H1 (cell line): ENCODE data around the gene PATJ. TPM values are rescaled to one million over a fixed set of nuclear protein-coding genes. Genes with fewer than 3 reads are reported as not detected.

ENCODE experiments used
- CTCF ChIA-PET: fragments of 300-600 bp; sonication (Branson Sonifier 250); formaldehyde crosslinking; loops from one replicate; lab custom pipeline; 2021; ENCODE audit not compliant: partially characterized antibody; lab: Charles Lee
- POLR2A ChIA-PET: fragments of 300-600 bp; sonication (Branson Sonifier 250); formaldehyde crosslinking; loops from one replicate; lab custom pipeline; 2021; ENCODE audit warnings: inconsistent platforms; ENCODE audit not compliant: partially characterized antibody; lab: Charles Lee
- DNase-seq, 2 experiments: peaks; one replicate each; pipeline versions ENCODE4 v3.0.0 to v3.0.0-alpha.2; 2010 to 2022; ENCODE audit warnings: low spot score in 2 of 2, low read depth in 1 of 2, mixed read lengths in 1 of 2
- FAIRE-seq: peaks from 2 replicates; lab custom pipeline; 2011; peaks lifted over from hg19 to GRCh38; lab: Jason Lieb, UNC
- H2AFZ ChIP-seq: 2 replicates; pipeline ENCODE4 v1.8.1; 2012; ENCODE audit warnings: low read length, inconsistent platforms
- H2AK5ac ChIP-seq: 2 replicates; pipeline ENCODE4 v1.6.1; 2013; ENCODE audit warnings: low read depth, low read length
- H2BK120ac ChIP-seq: replicated peaks from 2 replicates; pipeline ENCODE3; 2013; ENCODE audit warnings: low read depth, low read length, inconsistent platforms
- H2BK12ac ChIP-seq: 2 replicates; pipeline ENCODE4 v1.6.1; 2013; ENCODE audit warnings: low read depth, low read length
- H2BK15ac ChIP-seq: 2 replicates; pipeline ENCODE4 v1.6.1; 2013; ENCODE audit warnings: low read length
- H2BK20ac ChIP-seq: 2 replicates; pipeline ENCODE4 v1.6.1; 2013; ENCODE audit warnings: low read length
- H2BK5ac ChIP-seq: 2 replicates; pipeline ENCODE4 v1.6.1; 2013; ENCODE audit warnings: low read depth, low read length
- H3K14ac ChIP-seq: 2 replicates; pipeline ENCODE4 v1.6.1; 2013; ENCODE audit warnings: inconsistent platforms; ENCODE audit not compliant: insufficient read length
- H3K18ac ChIP-seq: 2 replicates; pipeline ENCODE4 v1.6.1; 2013; ENCODE audit warnings: low read length; ENCODE audit errors: extremely low read depth
- H3K23ac ChIP-seq: 2 replicates; pipeline ENCODE4 v1.6.1; 2013; ENCODE audit warnings: inconsistent platforms; ENCODE audit not compliant: insufficient read length
- H3K23me2 ChIP-seq: 2 replicates; pipeline ENCODE4 v1.6.1; 2013; ENCODE audit warnings: low read depth, low read length
- H3K27ac ChIP-seq: 2 replicates; pipeline ENCODE4 v1.6.1; 2011; ENCODE audit warnings: low read depth, low read length, inconsistent platforms
- H3K27me3 ChIP-seq, 4 experiments: replicated peaks in 1 of 4; 1 replicate in 1 of 4; 2 replicates in 3 of 4; pipeline versions ENCODE4 v1.6.1 to v1.8.1; 2011 to 2013; ENCODE audit warnings: low read length in 3 of 4, mild to moderate bottlenecking in 3 of 4, inconsistent platforms in 2 of 4, mixed read lengths in 2 of 4, moderate library complexity in 1 of 4; ENCODE audit not compliant: control insufficient read depth in 3 of 4, insufficient read depth in 3 of 4; ENCODE audit errors: extremely low read depth in 1 of 4
- H3K36me3 ChIP-seq, 4 experiments: 2 replicates each; pipeline versions ENCODE4 v1.6.1 to v1.8.1; 2011 to 2013; ENCODE audit warnings: mild to moderate bottlenecking in 4 of 4, low read length in 3 of 4, moderate library complexity in 2 of 4, control low read depth in 1 of 4, inconsistent platforms in 1 of 4; ENCODE audit not compliant: insufficient read depth in 4 of 4, control insufficient read depth in 2 of 4
- H3K4ac ChIP-seq: replicated peaks from 2 replicates; pipeline ENCODE3; 2013; ENCODE audit warnings: low read length, low read depth, mixed read lengths, inconsistent platforms; ENCODE audit not compliant: insufficient read length
- H3K4me1 ChIP-seq, 4 experiments: replicated peaks in 1 of 4; 1 replicate in 1 of 4; 2 replicates in 3 of 4; pipeline versions ENCODE4 v1.6.1 to v1.8.1; 2011 to 2013; ENCODE audit warnings: low read length in 3 of 4, inconsistent platforms in 2 of 4, mixed read lengths in 1 of 4; ENCODE audit not compliant: insufficient read depth in 4 of 4, control insufficient read depth in 3 of 4
- H3K4me2 ChIP-seq, 2 experiments: 2 replicates each; pipeline versions ENCODE4 v1.6.1 to v1.8.1; 2011 to 2013; ENCODE audit warnings: low read depth in 2 of 2, low read length in 2 of 2, control low read depth in 1 of 2, inconsistent platforms in 1 of 2, mild to moderate bottlenecking in 1 of 2; ENCODE audit not compliant: insufficient read depth in 1 of 2
- H3K4me3 ChIP-seq, 4 experiments: fragments of 200-600, 300-600 bp in 1 of 4; sonication (generic), shearing (Covaris generic), sonication (Bioruptor Twin) in 1 of 4; 2 replicates each; pipeline versions ENCODE4 v1.5.1 to v1.8.1; 2011 to 2016; ENCODE audit warnings: low read length in 4 of 4, low read depth in 3 of 4, control low read depth in 2 of 4, inconsistent platforms in 2 of 4, mild to moderate bottlenecking in 2 of 4, mixed read lengths in 1 of 4, moderate library complexity in 1 of 4; ENCODE audit not compliant: insufficient read depth in 2 of 4; ENCODE audit errors: extremely low read depth in 1 of 4
- H3K56ac ChIP-seq: replicated peaks from 2 replicates; pipeline ENCODE3; 2013; ENCODE audit warnings: low read depth, mild to moderate bottlenecking, mixed read lengths, low read length, inconsistent platforms; ENCODE audit not compliant: insufficient read length
- H3K79me1 ChIP-seq: 2 replicates; pipeline ENCODE4 v1.6.1; 2013; ENCODE audit warnings: low read depth, low read length, control low read depth
- H3K79me2 ChIP-seq, 2 experiments: 2 replicates each; pipeline versions ENCODE4 v1.6.1 to v1.8.1; 2012 to 2013; ENCODE audit warnings: low read length in 2 of 2, mild to moderate bottlenecking in 2 of 2, inconsistent platforms in 1 of 2; ENCODE audit not compliant: insufficient read depth in 2 of 2, control insufficient read depth in 1 of 2
- H3K9ac ChIP-seq, 4 experiments: replicated peaks in 1 of 4; 1 replicate in 1 of 4; 2 replicates in 3 of 4; pipeline versions ENCODE4 v1.6.1 to v1.8.1; 2011 to 2013; ENCODE audit warnings: low read depth in 3 of 4, low read length in 3 of 4, control low read depth in 2 of 4, mild to moderate bottlenecking in 2 of 4, moderate library complexity in 2 of 4, inconsistent platforms in 1 of 4; ENCODE audit errors: extremely low read depth in 1 of 4
- H3K9me3 ChIP-seq, 2 experiments: 2 replicates each; pipeline versions ENCODE4 v1.6.1 to v1.8.1; 2012 to 2013; ENCODE audit warnings: mild to moderate bottlenecking in 2 of 2, moderate library complexity in 2 of 2, control low read depth in 1 of 2, inconsistent platforms in 1 of 2, low read depth in 1 of 2, low read length in 1 of 2, mixed read lengths in 1 of 2; ENCODE audit not compliant: insufficient read depth in 2 of 2
- H4K20me1 ChIP-seq, 2 experiments: replicated peaks in 1 of 2; 2 replicates each; pipeline versions ENCODE3 to v1.8.1; 2011 to 2013; ENCODE audit warnings: inconsistent platforms in 2 of 2, low read length in 2 of 2, mild to moderate bottlenecking in 1 of 2; ENCODE audit not compliant: insufficient read depth in 2 of 2, control insufficient read depth in 1 of 2
- H4K5ac ChIP-seq: 2 replicates; pipeline ENCODE4 v1.6.1; 2013; ENCODE audit warnings: low read length, low read depth, mixed read lengths, inconsistent platforms; ENCODE audit not compliant: insufficient read length
- H4K8ac ChIP-seq: 2 replicates; pipeline ENCODE4 v1.8.0; 2013; ENCODE audit warnings: mild to moderate bottlenecking, moderate library complexity, low read length, inconsistent platforms; ENCODE audit not compliant: insufficient read depth; ENCODE audit errors: extremely low read depth
- H4K91ac ChIP-seq: replicated peaks from 2 replicates; pipeline ENCODE3; 2013; ENCODE audit warnings: low read length, mixed read lengths, inconsistent platforms; ENCODE audit not compliant: insufficient read length
- BCL11A ChIP-seq, 2 experiments: IDR thresholded peaks; one replicate each; pipeline ENCODE4 v1.6.1; 2011; ENCODE audit warnings: low read depth in 2 of 2, low read length in 2 of 2, mild to moderate bottlenecking in 2 of 2
- CREB1 ChIP-seq: IDR thresholded peaks from 2 replicates; pipeline ENCODE4 v1.6.1; 2012; ENCODE audit warnings: inconsistent platforms
- CTBP2 ChIP-seq: IDR thresholded peaks from 2 replicates; pipeline ENCODE4 v1.7.0; 2011; ENCODE audit warnings: borderline replicate concordance, mild to moderate bottlenecking, moderate library complexity, mixed read lengths, low read length; ENCODE audit not compliant: insufficient read depth, insufficient read length
- KDM1A ChIP-seq: fragments of 200-600, 300-600 bp; sonication (generic); IDR thresholded peaks from 2 replicates; pipeline ENCODE4 v1.7.1; 2016; ENCODE audit warnings: mild to moderate bottlenecking, low read length, borderline replicate concordance
- NANOG ChIP-seq: IDR thresholded peaks from 2 replicates; pipeline ENCODE4 v1.6.1; 2011; ENCODE audit warnings: low read length, low read depth, mild to moderate bottlenecking, inconsistent platforms; ENCODE audit not compliant: insufficient read depth, poor library complexity, severe bottlenecking
- POU5F1 ChIP-seq: IDR thresholded peaks from 2 replicates; pipeline ENCODE4 v1.6.1; 2011; ENCODE audit warnings: low read depth, mild to moderate bottlenecking, low read length, moderate library complexity
- TAF7 ChIP-seq: optimal IDR thresholded peaks from 2 replicates; pipeline ENCODE3; 2011; ENCODE audit warnings: low read depth, mild to moderate bottlenecking, inconsistent platforms, low read length, moderate library complexity, borderline replicate concordance
- TCF12 ChIP-seq: IDR thresholded peaks from 2 replicates; pipeline ENCODE4 v1.6.1; 2011; ENCODE audit warnings: low read depth, mild to moderate bottlenecking, low read length
- USF2 ChIP-seq: IDR thresholded peaks from 2 replicates; pipeline ENCODE4 v1.6.1; 2011; ENCODE audit warnings: low read length, improper control_type of control experiment
- ZNF274 ChIP-seq: IDR thresholded peaks from 2 replicates; pipeline ENCODE4 v1.7.0; 2012; ENCODE audit warnings: low read length, borderline replicate concordance; ENCODE audit errors: extremely low read depth
- WGBS, 2 experiments: shearing (Covaris generic) in 1 of 2; methylation state at CpG; one replicate each; pipeline versions ENCODE4 v1.1.6 to v1.1.7; 2013 to 2015; ENCODE audit warnings: low lambda C conversion rate in 2 of 2, mixed read lengths in 2 of 2, inconsistent platforms in 1 of 2, low coverage in 1 of 2, missing lambda C conversion rate in 1 of 2; ENCODE audit not compliant: insufficient replicate concordance in 2 of 2, insufficient coverage in 1 of 2, insufficient read length in 1 of 2; ENCODE audit errors: extremely low coverage in 1 of 2, missing lambda C conversion rate in 1 of 2; 5-methylcytosine and 5-hydroxymethylcytosine counted together
- polyA plus RNA-seq, 7 experiments: library from polyadenylated mRNA; depleted of rRNA in 3 of 7; stranded (reverse) in 5 of 7; unstranded in 2 of 7; fragments of >200 nt in 5 of 7; fragments of 200-250 nt in 2 of 7; gene quantifications; 1 replicate in 5 of 7; 2 replicates in 1 of 7; 4 replicates in 1 of 7; pipeline versions ENCODE4 v1.2.1 to v1.2.3, GENCODE V29; 2011 to 2013; ENCODE audit warnings: missing spikeins in 2 of 7, mixed read lengths in 2 of 7
- total RNA-seq: library from RNA; stranded (reverse); fragmentation: NEBNext Ultra II Directional; extraction: Animal tissue kit (Norgen Biotek cat#: 25700); gene quantifications from 2 replicates; pipeline ENCODE4 v1.2.1, GENCODE V29; 2021

Gene PATJ
- total and polyA plus RNA-seq, 2 of the 8 experiments (the other 6 are each of a cell fraction or from before 2014, with no cell fraction given) = 8.2 to 55.6 TPM

GRCh38 chr1:61743716-61744580 lies 1.7 kb downstream of the PATJ start:
- Histone ChIP-seq H3K23me2 (peaks cover 3% of the 10 kb centered on the region; the same call in 1 of the 2 replicates), H2BK15ac (0 out of 2 replicates have a peak overlapping the region, but pooled peaks have one; percentile 63), H2BK12ac (no peak overlapping the region), H3K27ac (no peak overlapping the region), H3K9ac (no peak overlapping the region), H3K18ac (no peak overlapping the region), H2AK5ac (peak overlapping the region; percentile 80; the same call in 1 of the 2 replicates), H3K23ac (no peak overlapping the region), H3K56ac (no peak overlapping the region), H2BK20ac (no peak overlapping the region), H3K79me2 (peaks cover 14 to 55% of the 10 kb centered on the region in 2 experiments), H3K79me1 (peaks cover 3% of the 10 kb centered on the region; the same call in 1 of the 2 replicates), H3K14ac (no peak overlapping the region), H2AFZ (no peak overlapping the region), H3K4me3 (peak overlapping the region in 3 of 4 experiments; percentile 73 to 90 (median 89); a peak in 5 of 8 replicates), H3K4me1 (peaks cover 0 to 8% (median 2%) of the 10 kb centered on the region in 4 experiments; a peak in 5 of 7 replicates), H3K27me3 (no peaks in the 10 kb centered on the region), H2BK120ac (no peak overlapping the region), H2BK5ac (no peak overlapping the region), H4K8ac (no peak overlapping the region), H4K5ac (no peak overlapping the region), H3K4ac (no peak overlapping the region), H3K4me2 (peak overlapping the region; percentile 72 to 78), H3K36me3 (no peaks in the 10 kb centered on the region), H4K91ac (no peak overlapping the region), H3K9me3 (no peaks in the 10 kb centered on the region), H4K20me1 (no peaks in the 10 kb centered on the region)
- POLR2A ChIA-PET = interaction anchor here (0.8 to 1.8 kb wide), 6 partner anchors 9 to 38 kb away, joined by 3 to 6 read pairs (median 5); partner anchors contain the start of gene TM2D1
- DNase-seq = no peak
- 85% methylated on average over 6 of the region's 6 CpGs; no CpG with 5 or more reads in 1 of the 2 experiments for WGBS, 2 experiments
- CTCF ChIA-PET = interaction anchor here (0.5 to 1.5 kb wide), 3 partner anchors 11 to 101 kb away, joined by 3 read pairs; no protein-coding TSS in a partner anchor
- no peak for FAIRE-seq
- no peak for TF ChIP-seq CREB1
- TF ChIP-seq ZNF274 = no peak
- TF ChIP-seq NANOG = no peak
- no peak for TF ChIP-seq BCL11A (IDR thresholded peaks at IDR 0.05; ENCODE audit: low read depth in 2 of 2, low read length in 2 of 2)
- no peak for TF ChIP-seq TCF12
- TF ChIP-seq CTBP2 = no peak
- TF ChIP-seq TAF7 = no peak
- TF ChIP-seq POU5F1 = no peak
- no peak for TF ChIP-seq USF2
- no peak for TF ChIP-seq KDM1A
